SK-N-SH (cell line): ENCODE data around the gene CREB5.

Experiments used
- EZH2phosphoT487 ChIP-seq: fragments of 200-600 bp; sonication (generic); IDR thresholded peaks from 2 replicates; pipeline ENCODE4 v1.6.1; 2017; ENCODE audit warnings: low read depth, mixed run types, mild to moderate bottlenecking, antibody characterized with exemption, moderate library complexity, borderline replicate concordance
- RXRA ChIP-seq: IDR thresholded peaks from 2 replicates; pipeline ENCODE4 v1.4.0; 2012; ENCODE audit warnings: low read depth, mild to moderate bottlenecking, borderline replicate concordance
- ZBTB33 ChIP-seq: IDR thresholded peaks from 2 replicates; pipeline ENCODE4 v1.4.0; 2012; ENCODE audit warnings: low read depth, borderline replicate concordance
- TF ChIP-seq, protein P1 (sequence below): fragments of 200-600 bp; sonication (generic); IDR thresholded peaks from 2 replicates; pipeline ENCODE4 v1.6.1; 2017; ENCODE audit warnings: antibody characterized with exemption, mild to moderate bottlenecking, moderate library complexity
- TF ChIP-seq, protein P2 (sequence below): fragments of 150-350 bp; IDR thresholded peaks from 2 replicates; pipeline ENCODE4 v1.6.1; 2017; ENCODE audit warnings: antibody characterized with exemption, low read length, low read depth, borderline replicate concordance
- TF ChIP-seq, protein P3 (sequence below): IDR thresholded peaks from 2 replicates; pipeline ENCODE4 v1.4.0; 2012; ENCODE audit warnings: low read depth

DNA sequence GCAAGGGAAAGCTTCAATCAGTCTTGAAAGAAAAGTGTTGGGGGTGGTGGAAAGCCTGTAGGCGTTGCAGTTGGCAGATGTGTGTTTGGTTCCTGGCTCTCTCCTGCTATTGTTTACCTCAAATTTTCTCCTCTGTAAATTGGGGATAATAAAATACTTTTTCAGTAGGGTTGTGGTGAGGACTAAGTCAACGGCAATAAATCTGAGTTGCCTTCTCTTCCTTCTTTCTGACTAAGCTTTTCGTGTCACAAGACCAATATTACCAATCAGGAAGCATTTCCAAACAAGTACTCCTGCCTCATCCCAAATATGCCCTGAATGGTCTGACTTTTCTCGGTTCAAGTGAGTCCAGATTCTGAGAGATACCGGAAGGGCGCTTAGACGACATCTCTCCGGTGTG is 54.0 kb downstream of the CREB5 start:
- TF ChIP-seq, protein P1, sequence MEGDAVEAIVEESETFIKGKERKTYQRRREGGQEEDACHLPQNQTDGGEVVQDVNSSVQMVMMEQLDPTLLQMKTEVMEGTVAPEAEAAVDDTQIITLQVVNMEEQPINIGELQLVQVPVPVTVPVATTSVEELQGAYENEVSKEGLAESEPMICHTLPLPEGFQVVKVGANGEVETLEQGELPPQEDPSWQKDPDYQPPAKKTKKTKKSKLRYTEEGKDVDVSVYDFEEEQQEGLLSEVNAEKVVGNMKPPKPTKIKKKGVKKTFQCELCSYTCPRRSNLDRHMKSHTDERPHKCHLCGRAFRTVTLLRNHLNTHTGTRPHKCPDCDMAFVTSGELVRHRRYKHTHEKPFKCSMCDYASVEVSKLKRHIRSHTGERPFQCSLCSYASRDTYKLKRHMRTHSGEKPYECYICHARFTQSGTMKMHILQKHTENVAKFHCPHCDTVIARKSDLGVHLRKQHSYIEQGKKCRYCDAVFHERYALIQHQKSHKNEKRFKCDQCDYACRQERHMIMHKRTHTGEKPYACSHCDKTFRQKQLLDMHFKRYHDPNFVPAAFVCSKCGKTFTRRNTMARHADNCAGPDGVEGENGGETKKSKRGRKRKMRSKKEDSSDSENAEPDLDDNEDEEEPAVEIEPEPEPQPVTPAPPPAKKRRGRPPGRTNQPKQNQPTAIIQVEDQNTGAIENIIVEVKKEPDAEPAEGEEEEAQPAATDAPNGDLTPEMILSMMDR, result no peak
- TF ChIP-seq EZH2phosphoT487 (no peak), ZBTB33 (no peak), RXRA (no peak)
- TF ChIP-seq, protein P2, sequence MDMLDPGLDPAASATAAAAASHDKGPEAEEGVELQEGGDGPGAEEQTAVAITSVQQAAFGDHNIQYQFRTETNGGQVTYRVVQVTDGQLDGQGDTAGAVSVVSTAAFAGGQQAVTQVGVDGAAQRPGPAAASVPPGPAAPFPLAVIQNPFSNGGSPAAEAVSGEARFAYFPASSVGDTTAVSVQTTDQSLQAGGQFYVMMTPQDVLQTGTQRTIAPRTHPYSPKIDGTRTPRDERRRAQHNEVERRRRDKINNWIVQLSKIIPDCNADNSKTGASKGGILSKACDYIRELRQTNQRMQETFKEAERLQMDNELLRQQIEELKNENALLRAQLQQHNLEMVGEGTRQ, result no peak
- TF ChIP-seq, protein P3, sequence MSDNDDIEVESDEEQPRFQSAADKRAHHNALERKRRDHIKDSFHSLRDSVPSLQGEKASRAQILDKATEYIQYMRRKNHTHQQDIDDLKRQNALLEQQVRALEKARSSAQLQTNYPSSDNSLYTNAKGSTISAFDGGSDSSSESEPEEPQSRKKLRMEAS, result no peak
